Gastroesophageal sphincter (tissue), 4 donors: ENCODE measurements around the gene MCM9. TPM values are rescaled to one million over a fixed set of nuclear protein-coding genes. Genes with fewer than 3 reads are reported as not detected.

Experiments
- ATAC-seq: fragments of 150-250 bp; one replicate; pipeline ENCODE4 v1.9.1; 2016; ENCODE audit warnings: mild to moderate bottlenecking, moderate library complexity
- H3K27ac ChIP-seq, 4 donors: fragments of 200-600 bp; sonication (generic) in 3 of 4; 1 replicate in 3 of 4; 2 replicates in 1 of 4; pipeline ENCODE4 v1.5.1; 2016 to 2019
- H3K27me3 ChIP-seq: fragments of 200-600 bp; sonication (generic); one replicate; pipeline ENCODE4 v1.5.1; 2019
- H3K36me3 ChIP-seq, 2 donors: fragments of 200-600 bp; sonication (generic); one replicate each; pipeline ENCODE4 v1.5.1; 2019; ENCODE audit warnings: control low read depth in 1 of 2
- H3K4me1 ChIP-seq, 3 donors: fragments of 200-600 bp; sonication (generic); 1 replicate in 2 of 3; 2 replicates in 1 of 3; pipeline ENCODE4 v1.5.1; 2016 to 2019; ENCODE audit warnings: control low read depth in 2 of 3
- H3K4me3 ChIP-seq, 2 donors: fragments of 200-600 bp; sonication (generic); one replicate each; pipeline ENCODE4 v1.5.1; 2019; ENCODE audit warnings: mild to moderate bottlenecking in 1 of 2, moderate library complexity in 1 of 2
- H3K9me3 ChIP-seq, 3 donors: fragments of 200-600 bp; sonication (generic); one replicate each; pipeline ENCODE4 v1.5.1; 2017 to 2019; ENCODE audit warnings: control low read depth in 2 of 3
- EP300 ChIP-seq: sonication (generic); formaldehyde crosslinking; IDR thresholded peaks from one replicate; pipeline ENCODE4 v1.6.1; 2017; ENCODE audit warnings: antibody characterized with exemption, mild to moderate bottlenecking
- POLR2A ChIP-seq, 2 donors: fragments of 450-650 bp; IDR thresholded peaks; one replicate each; pipeline ENCODE4 v1.6.1; 2017; ENCODE audit warnings: antibody characterized with exemption in 2 of 2, mild to moderate bottlenecking in 2 of 2, moderate library complexity in 1 of 2
- POLR2AphosphoS5 ChIP-seq: sonication (generic); formaldehyde crosslinking; IDR thresholded peaks from one replicate; pipeline ENCODE4 v1.6.1; 2017; ENCODE audit warnings: antibody characterized with exemption
- WGBS, 2 donors: methylation state at CpG; one replicate each; pipeline ENCODE4 v1.1.5; 2018; ENCODE audit warnings: low coverage in 1 of 2; 5-methylcytosine and 5-hydroxymethylcytosine counted together
- total RNA-seq, 4 donors: library from RNA; depleted of rRNA; stranded (reverse); fragments of >200 nt; gene quantifications; one replicate each; pipeline ENCODE4 v1.1.0, GENCODE V29; 2016
- TF ChIP-seq, protein P1 (sequence below), 4 experiments: fragments of 200-600 bp in 2 of 4; fragments of 450-650 bp in 2 of 4; sonication (generic) in 1 of 4; IDR thresholded peaks; one replicate each; pipeline ENCODE4 v1.5.1; 2017 to 2019; ENCODE audit warnings: antibody characterized with exemption in 4 of 4, mild to moderate bottlenecking in 2 of 4, moderate library complexity in 2 of 4

Gene MCM9
- total RNA-seq, 4 donors from 2014 or later = 7.7 to 25.7 (median 16.8) TPM

DNA sequence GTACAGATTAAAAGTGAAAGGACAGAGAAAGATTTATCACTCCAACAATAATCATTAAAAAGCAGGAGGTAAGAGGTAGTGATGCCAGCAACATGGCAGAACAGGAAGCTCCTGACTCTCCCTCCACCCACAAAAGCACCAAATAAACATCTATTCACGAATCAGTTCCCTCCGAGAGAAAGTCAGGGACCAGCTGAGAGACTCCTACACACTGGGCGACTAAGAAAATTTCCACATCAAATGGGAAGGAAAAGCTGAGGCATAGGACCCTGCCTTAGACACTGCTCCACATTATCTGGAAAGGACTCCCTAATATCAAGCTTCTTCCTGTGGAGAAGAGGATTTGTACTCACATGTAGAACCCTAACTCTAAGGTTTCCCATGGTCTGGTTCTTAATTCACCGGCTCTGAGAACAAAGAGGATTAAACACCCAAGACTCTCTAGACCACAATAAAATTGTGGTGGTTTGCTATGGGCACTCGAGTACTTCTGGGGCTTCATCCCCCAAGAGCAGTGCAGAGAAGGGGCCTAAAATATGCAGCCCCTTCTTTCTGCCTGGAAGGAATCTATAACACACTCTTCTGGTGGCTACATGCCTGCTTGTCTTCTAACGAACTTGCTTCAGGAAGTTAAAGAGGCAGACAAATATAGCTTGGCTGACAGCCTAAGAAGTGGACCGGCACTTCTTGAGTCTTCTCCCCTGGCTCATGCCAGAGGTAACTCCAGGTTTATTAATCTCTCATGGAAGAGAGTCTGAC is 70.4 kb downstream of the MCM9 start:
- Histone ChIP-seq H3K4me1 (peaks cover 0 to 14% (median 8%) of the 10 kb centered on the region in 3 donors), H3K9me3 (peaks cover 0 to 5% (median 0%) of the 10 kb centered on the region in 3 donors), H3K27me3 (no peaks in the 10 kb centered on the region), H3K27ac (no peak overlapping the region), H3K4me3 (no peak overlapping the region), H3K36me3 (peaks cover 0 to 9% of the 10 kb centered on the region in 2 donors)
- no peak for TF ChIP-seq POLR2AphosphoS5
- TF ChIP-seq EP300 = no peak
- TF ChIP-seq, protein P1, sequence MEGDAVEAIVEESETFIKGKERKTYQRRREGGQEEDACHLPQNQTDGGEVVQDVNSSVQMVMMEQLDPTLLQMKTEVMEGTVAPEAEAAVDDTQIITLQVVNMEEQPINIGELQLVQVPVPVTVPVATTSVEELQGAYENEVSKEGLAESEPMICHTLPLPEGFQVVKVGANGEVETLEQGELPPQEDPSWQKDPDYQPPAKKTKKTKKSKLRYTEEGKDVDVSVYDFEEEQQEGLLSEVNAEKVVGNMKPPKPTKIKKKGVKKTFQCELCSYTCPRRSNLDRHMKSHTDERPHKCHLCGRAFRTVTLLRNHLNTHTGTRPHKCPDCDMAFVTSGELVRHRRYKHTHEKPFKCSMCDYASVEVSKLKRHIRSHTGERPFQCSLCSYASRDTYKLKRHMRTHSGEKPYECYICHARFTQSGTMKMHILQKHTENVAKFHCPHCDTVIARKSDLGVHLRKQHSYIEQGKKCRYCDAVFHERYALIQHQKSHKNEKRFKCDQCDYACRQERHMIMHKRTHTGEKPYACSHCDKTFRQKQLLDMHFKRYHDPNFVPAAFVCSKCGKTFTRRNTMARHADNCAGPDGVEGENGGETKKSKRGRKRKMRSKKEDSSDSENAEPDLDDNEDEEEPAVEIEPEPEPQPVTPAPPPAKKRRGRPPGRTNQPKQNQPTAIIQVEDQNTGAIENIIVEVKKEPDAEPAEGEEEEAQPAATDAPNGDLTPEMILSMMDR (IDR thresholded peaks at IDR 0.05) = no peak
- no peak for TF ChIP-seq POLR2A (IDR thresholded peaks at IDR 0.05)
- no peak for ATAC-seq
- 44 to 52% methylated on average over 5 to 7 of the region's 7 CpGs for WGBS, 2 donors

DNA sequence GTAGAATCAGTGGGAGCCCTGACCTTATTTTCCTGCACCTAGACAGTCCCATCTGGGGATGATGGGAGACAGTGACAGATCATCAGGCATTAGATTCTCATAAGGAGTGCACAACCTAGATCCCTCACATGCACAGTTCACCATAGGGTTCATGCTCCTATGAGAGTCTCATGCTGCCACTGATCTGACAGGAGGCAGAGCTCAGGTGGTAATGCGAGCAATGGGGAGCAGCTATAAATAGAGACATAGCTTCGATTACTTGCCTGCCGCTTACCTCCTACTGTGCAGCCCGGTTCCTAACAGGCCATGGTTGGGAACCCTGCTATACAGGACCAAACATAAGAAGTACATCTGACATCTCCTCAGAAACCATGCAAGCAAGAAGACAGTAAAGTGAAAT is 72.5 kb downstream of the MCM9 start:
- H3K4me3 ChIP-seq = no peak overlapping the region
- H3K27ac ChIP-seq = no peak overlapping the region
- peaks cover 0 to 9% of the 10 kb centered on the region in 2 donors for H3K36me3 ChIP-seq
- 86 to 95% methylated on average over 3 to 4 of the region's 4 CpGs for WGBS, 2 donors
- H3K27me3 ChIP-seq = no peaks in the 10 kb centered on the region
- peaks cover 0 to 5% (median 0%) of the 10 kb centered on the region in 3 donors for H3K9me3 ChIP-seq
- ATAC-seq = no peak
- peaks cover 0 to 14% (median 8%) of the 10 kb centered on the region in 3 donors for H3K4me1 ChIP-seq
- no peak for TF ChIP-seq EP300
- no peak for TF ChIP-seq POLR2A (IDR thresholded peaks at IDR 0.05)
- TF ChIP-seq POLR2AphosphoS5 = no peak
- TF ChIP-seq, protein P1 (IDR thresholded peaks at IDR 0.05) = no peak

DNA sequence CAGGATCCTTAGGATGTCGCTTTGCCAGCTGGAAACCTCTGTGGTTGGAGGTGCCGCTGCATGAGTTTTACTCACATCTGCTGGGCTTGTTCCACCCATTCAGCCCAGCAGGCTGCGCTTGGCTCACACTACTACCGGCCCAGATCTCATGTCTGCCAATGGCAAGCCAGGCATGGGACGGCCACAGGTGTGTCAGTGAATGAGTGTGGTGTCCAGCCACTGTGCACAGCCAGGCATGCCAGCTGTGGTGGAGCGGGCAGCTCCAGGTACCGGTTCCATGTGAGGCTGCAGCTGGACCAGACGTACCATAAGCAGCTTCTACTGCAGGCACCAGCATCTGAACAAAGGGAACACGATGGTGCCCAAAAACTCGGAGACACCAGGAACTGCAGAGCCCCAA is 74.1 kb downstream of the MCM9 start:
- peaks cover 0 to 14% (median 8%) of the 10 kb centered on the region in 3 donors for H3K4me1 ChIP-seq
- WGBS, 2 donors = 80 to 100% methylated on average over 1 to 3 of the region's 10 CpGs
- no peak for ATAC-seq
- no peaks in the 10 kb centered on the region for H3K27me3 ChIP-seq
- H3K9me3 ChIP-seq = peaks cover 0 to 5% (median 0%) of the 10 kb centered on the region in 3 donors
- peaks cover 0 to 9% of the 10 kb centered on the region in 2 donors for H3K36me3 ChIP-seq
- H3K27ac ChIP-seq = no peak overlapping the region
- TF ChIP-seq POLR2AphosphoS5 (no peak), POLR2A (IDR thresholded peaks at IDR 0.05) (no peak), EP300 (no peak)
- TF ChIP-seq, protein P1 (IDR thresholded peaks at IDR 0.05) = no peak
- no peak overlapping the region for H3K4me3 ChIP-seq

DNA sequence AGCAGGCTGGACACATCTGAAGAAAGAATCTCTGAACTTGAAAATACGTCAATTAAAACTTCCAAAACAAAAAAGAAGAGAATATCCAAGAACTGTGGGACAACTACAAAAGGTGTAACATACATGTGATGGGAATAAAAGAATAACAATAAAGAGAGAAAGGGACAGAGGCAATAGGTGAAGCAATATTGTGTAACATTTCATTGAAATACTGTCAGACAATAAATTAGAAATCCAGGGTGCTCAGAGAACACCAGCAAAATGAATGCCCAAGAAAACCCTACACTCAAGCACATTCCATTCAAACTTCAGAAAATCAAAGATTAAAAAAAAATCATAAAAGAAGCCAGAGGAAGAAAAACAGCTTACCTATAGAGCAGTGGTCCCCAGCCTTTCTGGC is 74.6 kb downstream of the MCM9 start:
- H3K9me3 ChIP-seq = peaks cover 0 to 5% (median 0%) of the 10 kb centered on the region in 3 donors
- TF ChIP-seq POLR2A (IDR thresholded peaks at IDR 0.05) (no peak), EP300 (no peak), POLR2AphosphoS5 (no peak)
- TF ChIP-seq, protein P1 (IDR thresholded peaks at IDR 0.05) = no peak
- no peak for ATAC-seq
- no peaks in the 10 kb centered on the region for H3K27me3 ChIP-seq
- H3K4me3 ChIP-seq = no peak overlapping the region
- peaks cover 0 to 9% of the 10 kb centered on the region in 2 donors for H3K36me3 ChIP-seq
- H3K4me1 ChIP-seq = peaks cover 0 to 12% (median 8%) of the 10 kb centered on the region in 3 donors
- 92 to 100% methylated on average over 1 of the region's 1 CpG for WGBS, 2 donors
- no peak overlapping the region for H3K27ac ChIP-seq
